Measurements from ENCODE around the gene RABGAP1L.
A peak's percentile ranks its signal among the peaks of the same experiment; 100 is the strongest.
"Not testable (repeated sequence)": the region's sequence is repeated elsewhere in the genome, so short reads cannot be mapped to it uniquely, and the experiment has no call there.

Gene RABGAP1L

GRCh38 chr1:174225499-174226204 is 66.3 kb downstream of the RABGAP1L start:
- POLR2A ChIA-PET, result no interaction called here
- CTCF ChIA-PET, result interaction anchor here (0.6 kb wide), 1 partner anchor 805 kb away, joined by 3 read pairs; no protein-coding TSS in a partner anchor
- peak; percentile 36 for DNase-seq (ENCODE audit: extremely low spot score)
- TF ChIP-seq CTCF (IDR thresholded peaks at IDR 0.05; ENCODE audit: control extremely low read depth, extremely low read depth, low read depth, missing control alignments), result no peak

DNA sequence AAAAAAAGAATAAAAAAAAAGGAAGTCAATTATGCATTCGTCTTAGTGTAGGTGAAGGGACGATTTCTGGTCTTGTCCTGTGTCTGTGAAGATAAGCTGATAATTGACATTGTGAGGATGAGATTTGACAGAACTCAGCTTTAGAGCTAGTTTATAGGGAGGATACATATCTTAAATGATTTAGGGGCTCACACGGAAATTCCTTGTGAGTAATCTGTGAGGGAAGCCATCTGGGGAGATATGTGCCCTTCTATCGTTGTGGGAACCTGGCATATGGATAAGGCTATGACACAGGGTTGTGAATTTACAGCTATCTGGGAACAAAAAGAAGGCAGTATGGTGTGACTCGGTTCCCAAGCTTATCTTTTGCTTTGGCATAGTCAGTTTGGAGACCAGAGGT is 71.1 kb downstream of the RABGAP1L start:
- POLR2A ChIA-PET, result no interaction called here
- CTCF ChIA-PET, result interaction anchor here (1.0 to 1.4 kb wide), 4 partner anchors 9 to 30 kb away, joined by 3 to 6 read pairs (median 4); no protein-coding TSS in a partner anchor

GRCh38 chr1:174232761-174233160 is 73.4 kb downstream of the RABGAP1L start:
- CTCF ChIA-PET, result interaction anchor here (1.3 kb wide), 1 partner anchor 14 kb away, joined by 3 read pairs; no protein-coding TSS in a partner anchor
- POLR2A ChIA-PET, result no interaction called here
- no peak for DNase-seq (ENCODE audit: extremely low spot score)
- TF ChIP-seq CTCF (IDR thresholded peaks at IDR 0.05; ENCODE audit: control extremely low read depth, extremely low read depth, low read depth, missing control alignments), result no peak

More for the DNA sequence above, 71.1 kb downstream of the RABGAP1L start:
- no peak for DNase-seq (ENCODE audit: extremely low spot score)
- TF ChIP-seq CTCF (IDR thresholded peaks at IDR 0.05; ENCODE audit: control extremely low read depth, extremely low read depth, low read depth, missing control alignments), result no peak

DNA sequence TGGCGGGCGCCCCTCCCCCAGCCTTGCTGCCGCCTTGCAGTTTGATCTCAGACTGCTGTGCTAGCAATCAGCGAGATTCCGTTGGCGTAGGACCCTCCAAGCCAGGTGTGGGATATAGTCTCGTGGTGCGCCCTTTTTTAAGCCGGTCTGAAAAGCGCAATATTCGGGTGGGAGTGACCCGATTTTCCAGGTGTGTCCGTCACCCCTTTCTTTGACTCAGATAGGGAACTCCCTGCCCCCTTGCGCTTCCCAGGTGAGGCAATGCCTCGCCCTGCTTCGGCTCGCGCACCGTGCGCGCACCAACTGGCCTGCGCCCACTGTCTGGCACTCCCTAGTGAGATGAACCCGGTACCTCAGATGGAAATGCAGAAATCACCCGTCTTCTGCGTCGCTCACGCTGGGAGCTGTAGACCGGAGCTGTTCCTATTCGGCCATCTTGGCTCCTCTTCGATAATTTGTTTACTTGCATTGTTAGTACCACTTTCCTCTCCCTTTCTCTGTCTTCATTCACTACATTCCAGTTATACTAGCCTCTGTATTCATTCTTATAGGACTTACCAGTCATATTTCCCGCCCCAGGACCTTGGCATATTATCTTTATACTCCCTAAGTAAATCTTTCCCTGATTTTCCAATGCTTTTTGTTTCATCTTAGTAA is 79.7 kb downstream of the RABGAP1L start:
- POLR2A ChIA-PET, result not testable (repeated sequence)

GRCh38 chr1:174239541-174239940 is 80.2 kb downstream of the RABGAP1L start:
- ChIA-PET CTCF (interaction anchor here (1.0 to 1.3 kb wide), 3 partner anchors 9 to 23 kb away, joined by 3 read pairs; no protein-coding TSS in a partner anchor), POLR2A (no interaction called here)
- no peak for TF ChIP-seq CTCF (IDR thresholded peaks at IDR 0.05; ENCODE audit: control extremely low read depth, extremely low read depth, low read depth, missing control alignments)
- DNase-seq (ENCODE audit: extremely low spot score), result no peak

More for the DNA sequence above, 79.7 kb downstream of the RABGAP1L start:
- DNase-seq (ENCODE audit: extremely low spot score), result not testable (repeated sequence)
- CTCF ChIA-PET, result interaction anchor here (1.0 to 1.3 kb wide), 3 partner anchors 8 to 23 kb away, joined by 3 read pairs; no protein-coding TSS in a partner anchor

GRCh38 chr1:174242856-174243255 is 83.5 kb downstream of the RABGAP1L start:
- no peak for DNase-seq (ENCODE audit: extremely low spot score)
- ChIA-PET POLR2A (no interaction called here), CTCF (no interaction called here)
- TF ChIP-seq CTCF (IDR thresholded peaks at IDR 0.05; ENCODE audit: control extremely low read depth, extremely low read depth, low read depth, missing control alignments), result no peak
